A204.1 (cell line): Measurements from ENCODE around the gene RNF40.

Source experiments
- FAIRE-seq: peaks from 2 replicates; lab custom pipeline; 2012; peaks lifted over from hg19 to GRCh38; lab: Jason Lieb, UNC

The RNF40 gene

GRCh38 chr16:30761928-30762902, at the start of gene RNF40, which contains the start of gene CFAP119:
Gene RNF40 (plus strand): TSS chr16:30762322. CDS start chr16:30762546, 224 bp downstream.
Gene CFAP119 (minus strand): TSS chr16:30762062. CDS start chr16:30761748, 314 bp downstream.
- FAIRE-seq, result peak; percentile 98

GRCh38 chr16:30715750-30716445, 46.2 kb upstream of the RNF40 start:
- no peak for FAIRE-seq

- no peak for FAIRE-seq
Observed at GRCh38 chr16:30720086-30720485, 42.0 kb upstream of the RNF40 start.

- no peak for FAIRE-seq
Observed at GRCh38 chr16:30720694-30721093, 41.4 kb upstream of the RNF40 start.

GRCh38 chr16:30721167-30721566, 41.0 kb upstream of the RNF40 start:
- no peak for FAIRE-seq

GRCh38 chr16:30721606-30722005, 40.5 kb upstream of the RNF40 start:
- FAIRE-seq, result no peak

GRCh38 chr16:30722443-30722842, 39.7 kb upstream of the RNF40 start:
- no peak for FAIRE-seq

- FAIRE-seq, result no peak
Observed at GRCh38 chr16:30722916-30723315, 39.2 kb upstream of the RNF40 start.

- no peak for FAIRE-seq
Observed at GRCh38 chr16:30723725-30724355, 38.3 kb upstream of the RNF40 start.

GRCh38 chr16:30724641-30725417, 37.3 kb upstream of the RNF40 start:
- FAIRE-seq, result no peak

- FAIRE-seq, result no peak
Observed at GRCh38 chr16:30725418-30725792, 36.7 kb upstream of the RNF40 start.

GRCh38 chr16:30728321-30728720, 33.8 kb upstream of the RNF40 start:
- no peak for FAIRE-seq

- no peak for FAIRE-seq
Observed at GRCh38 chr16:30728899-30729672, 33.0 kb upstream of the RNF40 start.

GRCh38 chr16:30731411-30731810, 30.7 kb upstream of the RNF40 start:
- FAIRE-seq, result no peak

- FAIRE-seq, result no peak
Observed at GRCh38 chr16:30736995-30737793, 24.9 kb upstream of the RNF40 start.

GRCh38 chr16:30737794-30738648, 24.1 kb upstream of the RNF40 start:
- no peak for FAIRE-seq

- FAIRE-seq, result no peak
Observed at GRCh38 chr16:30738984-30739951, 22.9 kb upstream of the RNF40 start.
